DMS153 (cell line): ENCODE results near the gene RAG1.

Source experiments
- DNase-seq: peaks from one replicate; lab custom pipeline; 2025; lab: John Stamatoyannopoulos, UW

RAG1 gene

DNA sequence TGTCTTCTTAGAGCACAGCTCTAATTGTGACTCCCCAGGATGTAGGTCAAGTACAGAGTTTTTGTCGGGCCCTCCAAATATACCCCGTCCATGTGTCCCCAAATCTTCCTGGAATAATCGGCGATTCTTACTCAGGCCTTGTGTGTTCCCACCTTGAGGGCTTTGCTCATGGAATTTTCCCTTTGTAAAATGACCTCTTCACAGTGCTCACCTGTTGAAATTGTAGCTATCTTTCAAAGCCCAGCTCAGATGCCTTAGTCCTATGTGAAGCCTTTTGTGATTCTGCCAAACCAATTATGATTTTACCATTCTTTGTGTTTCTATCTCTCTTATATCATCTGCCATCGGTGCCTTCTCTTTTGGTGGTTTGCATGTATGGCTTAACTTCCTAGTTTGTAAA, 60.3 kb downstream of the RAG1 start:
- no peak for DNase-seq

DNA sequence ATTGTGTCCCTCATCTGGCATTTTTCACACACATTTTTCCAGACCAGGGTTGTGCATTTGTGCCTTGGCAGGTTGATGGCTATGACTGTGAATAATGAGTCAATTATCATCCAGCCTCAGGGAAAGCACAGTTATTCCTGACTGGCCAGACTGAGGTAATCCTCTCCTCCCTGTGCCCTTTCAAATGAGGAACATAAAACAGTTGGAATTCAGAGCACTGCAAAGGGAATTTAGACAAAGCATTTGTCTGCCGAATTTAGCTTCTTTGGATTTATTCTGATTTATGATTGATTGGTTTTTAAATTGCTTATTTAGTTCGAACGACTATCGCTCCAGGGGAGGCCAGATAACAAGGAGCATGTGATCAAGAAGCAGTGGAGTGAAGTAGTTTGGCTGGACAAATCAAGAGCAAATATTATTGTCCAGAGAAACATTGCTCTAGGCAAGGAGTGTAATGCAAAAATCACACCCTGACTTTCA, 61.0 kb downstream of the RAG1 start:
- DNase-seq = no peak
